Measurements from ENCODE around the gene HSPA13. TPM values are rescaled to one million over a fixed set of nuclear protein-coding genes. Genes with fewer than 3 reads are reported as not detected.

Gene HSPA13, protein sequence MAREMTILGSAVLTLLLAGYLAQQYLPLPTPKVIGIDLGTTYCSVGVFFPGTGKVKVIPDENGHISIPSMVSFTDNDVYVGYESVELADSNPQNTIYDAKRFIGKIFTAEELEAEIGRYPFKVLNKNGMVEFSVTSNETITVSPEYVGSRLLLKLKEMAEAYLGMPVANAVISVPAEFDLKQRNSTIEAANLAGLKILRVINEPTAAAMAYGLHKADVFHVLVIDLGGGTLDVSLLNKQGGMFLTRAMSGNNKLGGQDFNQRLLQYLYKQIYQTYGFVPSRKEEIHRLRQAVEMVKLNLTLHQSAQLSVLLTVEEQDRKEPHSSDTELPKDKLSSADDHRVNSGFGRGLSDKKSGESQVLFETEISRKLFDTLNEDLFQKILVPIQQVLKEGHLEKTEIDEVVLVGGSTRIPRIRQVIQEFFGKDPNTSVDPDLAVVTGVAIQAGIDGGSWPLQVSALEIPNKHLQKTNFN
- total RNA-seq, result 10 to 100 TPM; 32.7 to 39.6 TPM

DNA sequence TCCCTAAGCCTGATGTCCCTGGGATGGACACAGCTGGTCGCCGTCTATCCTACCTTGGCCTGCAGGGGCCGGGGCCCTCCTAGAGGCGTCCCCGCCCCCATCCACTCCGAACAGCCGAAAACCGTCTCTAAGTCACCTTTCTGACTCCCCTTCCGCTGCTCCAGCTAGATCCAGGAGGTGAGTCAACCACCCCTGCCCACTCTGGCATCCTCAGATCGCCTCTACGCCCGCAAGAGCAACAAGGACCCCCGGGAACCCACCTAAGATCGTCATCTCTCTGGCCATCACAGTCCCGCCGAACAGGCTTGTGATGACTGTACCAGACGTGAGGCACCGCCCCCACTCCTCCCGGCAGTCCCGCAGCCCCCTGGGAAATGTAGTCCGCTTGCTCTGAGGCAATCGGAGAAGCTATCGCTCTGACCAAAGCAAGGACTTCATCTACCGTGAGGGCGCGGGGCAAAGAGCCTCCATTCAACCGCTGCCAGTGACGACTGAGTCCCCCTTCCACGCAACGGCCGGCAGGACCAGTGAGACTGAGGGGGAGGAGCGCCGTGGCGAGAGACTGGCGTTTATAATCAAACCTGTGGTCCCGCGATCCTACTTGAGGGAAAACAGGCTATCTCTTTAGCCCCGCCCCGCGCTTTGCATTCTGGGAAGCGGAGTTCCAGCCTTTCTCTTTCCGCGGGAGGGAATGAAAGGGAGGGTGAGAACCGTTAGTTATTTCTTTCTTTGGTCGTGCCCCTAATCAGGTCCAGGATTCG, at the start of gene HSPA13:
TSS of gene HSPA13 (minus strand) at position 312 of the 761 bp plus-strand sequence. CDS start at position 285, 27 bp downstream.

Other genes with a start within 250 kb of the HSPA13 start
- gene LIPI, start 172.2 kb downstream of the HSPA13 start, total RNA-seq, result not detected
- 1 to 10 TPM; 2.8 to 3.3 TPM for gene RBM11, start 167.0 kb downstream of the HSPA13 start, total RNA-seq
- gene SAMSN1, start 163.2 kb upstream of the HSPA13 start, total RNA-seq, result not detected